ENCODE data around the gene NAT14.

The NAT14 gene

DNA sequence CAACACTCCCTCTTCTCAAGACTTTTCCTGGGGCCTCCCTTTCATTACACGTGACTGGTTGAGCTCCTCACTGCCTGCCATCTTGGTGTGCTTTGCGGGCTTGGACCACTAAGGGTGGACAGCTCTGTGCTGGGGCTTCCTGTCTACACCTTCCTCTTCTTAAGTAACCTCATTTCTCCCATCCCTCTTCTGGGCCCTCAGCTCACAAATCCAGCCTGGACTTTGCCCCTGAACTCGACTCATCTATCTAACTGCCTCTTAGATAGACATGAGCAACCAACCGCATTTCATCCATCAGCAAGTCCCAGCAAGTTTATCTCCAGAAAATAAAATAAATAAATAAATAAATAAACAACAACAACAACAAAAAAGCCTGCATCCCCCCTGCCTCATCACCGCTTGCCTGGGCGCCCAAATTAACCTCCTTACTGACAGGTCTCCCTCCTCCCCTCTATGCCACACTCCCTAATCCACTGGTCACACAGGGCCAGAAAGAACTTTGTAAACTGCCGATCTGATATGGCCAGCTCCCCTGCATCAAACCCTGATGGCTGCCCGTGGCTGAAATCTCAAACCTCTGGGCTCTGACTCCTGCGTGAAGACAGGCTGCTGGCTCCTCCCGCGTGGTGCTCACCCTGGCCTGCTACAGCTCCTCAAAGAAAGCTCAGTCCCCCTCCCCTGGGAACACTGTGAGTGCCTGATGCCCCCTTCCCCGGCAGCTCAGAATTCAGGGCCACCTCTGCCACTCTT lies 31.3 kb upstream of the NAT14 start:
- no peak for DNase-seq

DNA sequence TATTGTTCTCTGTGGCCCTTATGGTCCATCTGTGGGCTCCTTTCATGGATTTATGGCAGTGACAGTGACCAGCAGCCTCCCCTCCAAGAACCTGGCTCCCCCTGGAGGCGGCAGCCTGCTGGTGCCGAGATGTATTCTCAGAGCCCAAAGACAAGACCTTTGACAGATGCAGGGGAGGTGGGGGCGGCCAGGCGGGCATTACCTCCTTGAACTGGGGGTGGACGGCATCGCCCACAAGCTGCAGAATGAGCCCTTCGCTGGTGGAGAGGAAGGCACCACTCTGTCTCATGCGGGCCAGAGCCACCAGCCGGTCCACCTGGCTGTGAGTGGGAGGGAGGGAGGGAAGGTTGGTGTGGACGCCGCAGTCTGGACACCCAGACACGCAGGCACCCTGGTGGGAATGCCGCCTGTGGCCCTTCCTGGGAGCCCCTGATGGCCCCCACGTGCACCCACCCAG lies 30.2 kb upstream of the NAT14 start:
- peak; percentile 37 to 47 for DNase-seq

GRCh38 chr19:55455576-55456235 lies 29.3 kb upstream of the NAT14 start:
- DNase-seq = no peak

DNA sequence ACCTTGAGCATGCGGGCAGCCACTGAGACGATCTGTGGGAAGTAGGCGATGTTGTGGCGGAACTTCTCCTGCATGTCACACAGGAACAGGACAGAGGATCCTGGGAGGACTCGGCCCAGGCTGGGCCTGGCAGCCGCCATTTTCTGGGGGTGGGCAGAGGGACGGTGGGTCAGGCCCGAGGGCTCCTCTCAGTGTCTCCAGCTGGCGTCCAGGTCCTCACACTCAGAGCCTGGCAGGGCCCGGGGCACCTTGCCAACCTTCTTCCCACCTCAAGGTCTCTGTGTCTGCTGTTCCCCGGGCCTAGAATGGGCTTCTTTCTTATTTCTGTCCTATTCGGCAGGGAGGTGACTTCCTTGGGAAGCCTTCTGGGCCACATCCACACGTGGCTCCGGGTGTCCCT lies 28.6 kb upstream of the NAT14 start:
- DNase-seq = no peak

GRCh38 chr19:55457683-55458457 lies 27.1 kb upstream of the NAT14 start:
- DNase-seq = no peak

- no peak for DNase-seq
Observed at GRCh38 chr19:55459551-55459949, 25.4 kb upstream of the NAT14 start.

DNA sequence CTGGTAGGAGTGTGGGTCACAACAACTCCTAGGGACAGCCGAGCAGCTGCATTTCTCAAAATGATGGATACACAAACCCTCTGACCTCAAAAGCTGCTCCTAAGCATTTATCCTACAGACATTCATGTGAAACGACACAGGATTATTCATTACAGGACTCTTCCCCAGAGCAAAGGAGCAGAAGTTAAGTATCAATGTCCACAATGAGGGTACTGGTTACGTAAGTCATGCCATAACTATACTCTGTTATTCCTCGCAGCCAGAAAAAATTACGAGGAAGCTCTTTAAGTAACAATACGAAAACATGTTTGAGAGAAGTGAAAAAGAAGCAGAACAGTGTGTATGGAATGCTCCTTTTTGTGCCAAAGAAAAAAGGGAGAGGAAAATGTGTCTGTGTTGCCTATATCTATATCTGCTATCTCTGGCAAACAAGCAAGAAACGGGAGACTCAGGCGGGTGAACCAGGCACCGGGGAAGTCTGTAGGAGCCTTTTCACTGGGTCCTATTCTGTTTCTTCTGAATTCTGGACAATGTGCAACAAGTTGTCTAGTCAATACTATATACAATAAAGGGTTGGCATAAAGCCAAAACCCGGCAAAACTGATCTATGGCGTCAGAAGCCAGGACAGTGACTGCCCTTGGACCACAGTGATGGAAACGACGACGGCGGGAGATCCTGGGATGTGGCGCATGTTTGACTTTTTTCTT lies 24.9 kb upstream of the NAT14 start:
- DNase-seq = no peak

- DNase-seq = peak; percentile 32 to 34
Observed at GRCh38 chr19:55460670-55461258, 24.2 kb upstream of the NAT14 start.

- DNase-seq = peak; percentile 100
Observed at GRCh38 chr19:55461259-55461973, 23.6 kb upstream of the NAT14 start, which contains the start of gene ISOC2. Gene ISOC2 (minus strand): TSS chr19:55461642. CDS start chr19:55456486, 5,156 bp downstream.

DNA sequence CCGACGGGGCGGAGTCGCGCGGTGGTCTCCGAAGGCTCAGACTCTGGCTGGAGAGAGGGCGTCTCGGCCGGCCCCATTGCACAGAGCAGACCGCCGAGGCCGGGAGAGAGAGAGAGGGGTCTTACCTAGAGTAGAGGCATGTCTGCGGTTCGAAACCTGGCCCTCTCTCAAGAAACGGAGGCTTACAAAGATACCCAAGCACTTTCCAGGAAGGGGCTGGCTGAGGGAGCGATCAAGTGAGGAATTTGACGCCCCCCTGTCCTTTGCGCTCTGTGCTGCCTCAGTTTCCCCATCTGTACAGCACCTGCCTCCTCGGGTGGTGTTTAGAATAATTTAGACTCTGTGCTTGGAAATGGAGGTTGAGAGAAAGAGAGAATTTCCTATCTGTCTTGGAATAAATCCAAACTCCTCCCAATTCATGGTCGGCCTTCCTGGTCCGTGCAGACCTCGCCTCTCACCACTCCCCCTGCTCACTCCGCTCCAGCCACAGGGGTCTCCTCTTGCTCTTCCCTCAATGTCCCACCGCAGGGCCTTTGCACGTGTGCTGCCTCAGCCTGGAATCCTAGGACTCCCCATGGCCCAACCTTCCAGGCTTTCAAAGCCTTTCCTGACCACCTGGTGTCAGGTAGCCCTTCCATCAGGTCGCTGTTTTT lies 22.9 kb upstream of the NAT14 start:
- DNase-seq = no peak

DNA sequence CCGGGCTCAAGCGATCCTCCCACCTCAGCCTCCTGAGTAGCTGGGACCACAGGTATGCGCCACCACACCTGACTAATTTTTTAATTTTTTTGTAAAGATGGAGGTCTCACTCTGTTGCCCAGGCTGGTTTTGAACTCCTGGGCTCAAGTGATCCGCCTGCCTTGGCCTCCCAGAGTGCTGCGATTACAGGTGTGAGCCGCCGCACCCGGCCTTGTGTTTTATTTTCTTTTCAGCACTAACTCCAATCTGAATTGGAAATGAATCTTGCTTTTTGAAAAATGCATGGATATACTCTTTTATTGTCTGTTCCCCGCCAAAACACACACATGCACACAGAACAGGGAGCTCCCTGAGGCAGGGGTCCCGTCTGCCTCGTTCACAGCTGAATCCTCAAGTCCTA lies 22.3 kb upstream of the NAT14 start:
- DNase-seq = no peak

DNA sequence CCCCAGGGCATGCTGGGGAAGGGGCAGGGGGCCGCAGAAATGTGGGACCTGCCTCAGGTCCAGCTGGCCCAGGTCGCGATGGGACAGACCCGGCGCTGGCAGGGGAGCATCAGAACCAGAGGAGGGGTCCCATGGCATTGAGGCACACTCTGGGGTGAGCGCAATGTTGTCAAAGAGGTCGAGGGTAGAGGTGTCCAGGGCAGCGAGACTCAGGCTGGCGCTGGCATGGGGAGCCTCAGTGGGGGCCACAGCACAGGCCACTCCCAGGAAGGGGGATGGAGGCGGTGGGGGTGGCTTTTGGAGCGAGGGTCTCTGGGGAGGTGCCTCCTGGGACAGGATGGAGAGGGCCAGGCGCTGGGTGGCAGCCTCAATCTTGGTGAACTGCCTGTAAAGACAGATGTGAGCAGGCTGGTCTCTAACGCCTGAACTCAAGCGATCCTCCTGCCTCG lies 21.4 kb upstream of the NAT14 start:
- DNase-seq = no peak

DNA sequence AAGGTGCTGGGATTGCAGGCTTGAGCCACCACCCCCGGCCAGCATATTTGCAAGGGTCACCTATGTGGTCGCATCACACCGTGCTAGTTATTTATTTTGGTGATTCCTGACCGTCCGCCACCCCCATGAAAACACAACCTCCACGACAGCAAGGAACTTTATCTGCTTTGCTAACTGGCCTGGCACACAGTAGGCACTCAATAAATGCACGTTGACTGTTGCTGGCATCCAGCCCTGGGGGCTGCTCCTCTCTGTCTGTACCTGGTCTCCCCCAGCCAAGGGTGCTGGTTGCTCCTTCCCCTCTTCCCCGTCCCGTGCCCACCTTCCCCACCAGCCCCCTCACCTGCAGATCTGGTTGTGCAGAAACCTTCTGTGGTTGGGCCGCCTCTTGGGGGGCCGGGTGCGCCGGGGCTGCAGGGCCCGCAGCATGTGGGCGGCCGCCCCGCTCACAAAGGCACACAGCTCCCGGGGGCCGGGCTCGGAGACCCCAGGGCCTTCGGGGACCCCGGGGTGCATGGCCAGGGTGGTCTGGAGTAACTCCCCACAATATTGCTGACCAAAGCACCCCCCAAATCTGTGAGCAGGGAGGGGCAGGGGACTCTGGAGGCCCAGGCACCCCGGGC lies 20.8 kb upstream of the NAT14 start:
- no peak for DNase-seq

- DNase-seq = no peak
Observed at GRCh38 chr19:55464662-55465054, 20.3 kb upstream of the NAT14 start, which contains the start of gene C19orf85. Gene C19orf85 (minus strand): TSS chr19:55464751. CDS start chr19:55464554, 197 bp downstream.

DNA sequence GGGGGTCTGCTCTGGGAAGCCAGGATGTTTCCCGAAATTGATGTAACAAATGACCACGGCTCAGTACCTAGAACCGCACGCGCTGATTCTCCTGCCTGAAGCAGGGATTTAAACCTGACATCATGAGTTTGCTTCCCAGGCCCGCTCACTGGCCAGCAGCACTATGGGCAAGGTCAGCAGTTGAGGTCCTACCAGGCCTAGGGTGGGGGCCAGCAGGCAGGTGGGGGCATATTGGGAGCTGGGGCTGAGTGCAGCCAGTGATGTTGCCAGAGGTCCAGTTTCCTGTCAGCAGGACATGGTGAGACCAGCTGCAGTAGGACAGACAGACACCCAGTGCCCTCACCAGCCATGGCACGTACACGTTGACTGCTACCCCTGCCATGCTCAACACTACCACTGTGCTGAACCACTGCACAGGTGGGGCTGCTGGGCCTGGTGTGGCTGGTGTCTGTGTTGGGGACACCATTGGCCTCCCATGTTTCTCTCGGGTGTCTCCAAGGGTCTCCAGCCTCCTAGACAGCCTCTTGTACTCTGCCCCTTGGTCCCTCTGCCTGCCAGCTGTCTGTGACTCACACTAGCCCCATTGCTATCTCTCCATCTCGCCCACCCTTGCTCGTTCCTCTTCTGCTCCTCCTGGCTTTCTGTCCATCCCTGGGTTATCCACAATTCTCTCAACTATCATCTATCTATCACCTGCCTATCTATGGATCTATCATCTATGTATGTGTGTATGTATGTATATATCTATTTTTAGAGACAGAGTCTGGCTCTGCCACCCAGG lies 19.3 kb upstream of the NAT14 start:
- DNase-seq = no peak

GRCh38 chr19:55466241-55466614 lies 18.8 kb upstream of the NAT14 start:
- no peak for DNase-seq

DNA sequence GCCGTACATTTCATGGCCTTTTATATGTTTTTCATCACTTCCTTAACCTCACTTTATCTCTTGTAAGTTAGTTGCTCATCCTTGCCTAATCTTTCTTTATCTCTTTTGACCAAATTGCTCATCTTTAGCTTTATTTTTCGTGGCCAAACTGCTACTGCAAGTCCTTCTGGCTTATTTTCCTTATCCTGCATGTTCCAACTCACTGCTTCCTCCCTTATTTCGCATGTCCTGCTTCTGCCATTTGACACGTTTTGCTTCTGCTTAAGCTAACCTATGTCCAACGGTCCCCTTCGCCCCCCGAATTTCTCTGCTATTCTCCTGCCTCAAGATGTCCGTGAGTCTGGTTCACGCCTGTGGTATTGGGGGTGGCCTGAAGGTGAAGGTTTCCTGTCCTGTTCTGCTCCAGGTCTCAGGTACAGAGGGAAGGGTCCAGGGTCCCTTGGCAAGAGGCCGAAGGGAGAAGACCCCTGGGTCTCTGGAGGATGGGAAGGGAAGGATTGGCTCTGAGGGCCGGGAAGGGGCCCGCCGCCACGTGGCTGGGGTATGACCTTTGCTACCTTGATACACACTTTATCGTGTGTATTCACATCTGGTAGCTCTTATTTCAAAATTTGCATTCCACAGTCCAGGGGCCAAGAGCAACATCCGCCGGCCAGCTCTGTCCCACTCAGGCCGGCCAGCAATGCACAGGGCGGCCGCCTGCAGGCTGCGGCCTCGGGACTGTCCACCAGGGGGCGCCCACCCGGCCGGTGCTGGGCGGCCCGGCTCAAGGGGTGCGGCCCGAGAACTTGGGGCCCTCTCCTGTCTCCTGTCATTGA lies 17.5 kb upstream of the NAT14 start:
- peak; percentile 60 to 62 for DNase-seq

GRCh38 chr19:55468054-55468393 lies 17.0 kb upstream of the NAT14 start:
- DNase-seq = no peak

DNA sequence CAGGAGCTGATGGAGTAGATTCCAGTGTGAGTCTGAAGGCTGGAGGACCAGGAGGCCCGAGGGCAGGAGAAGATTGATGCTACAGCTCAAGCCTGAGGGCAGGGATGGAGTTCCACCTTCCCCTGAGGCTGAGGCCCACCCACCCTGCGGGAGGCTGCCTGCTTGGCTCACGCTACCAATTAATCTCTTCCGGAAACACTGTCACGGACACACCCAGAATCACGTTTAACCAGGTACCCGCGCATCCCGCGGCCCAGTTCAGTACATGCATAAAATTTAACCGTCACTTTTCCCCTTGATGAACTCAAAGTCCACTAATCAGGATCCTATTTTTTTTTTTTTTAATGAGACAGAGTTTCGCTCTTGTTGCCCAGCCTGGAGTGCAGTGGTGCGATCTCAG lies 13.7 kb upstream of the NAT14 start:
- DNase-seq = no peak
